Tibial nerve (tissue), 4 donors: ENCODE measurements around the gene FBLN1. TPM values are rescaled to one million over a fixed set of nuclear protein-coding genes. Genes with fewer than 3 reads are reported as not detected.

ENCODE experiments used
- DNase-seq, 2 donors: peaks; one replicate each; pipeline ENCODE4 v3.0.0-alpha.2; 2019; ENCODE audit warnings: low spot score in 2 of 2
- H3K27ac ChIP-seq, 4 donors: fragments of 200-600 bp; sonication (generic) in 3 of 4; one replicate each; pipeline ENCODE4 v1.5.1; 2017 to 2019; ENCODE audit warnings: mild to moderate bottlenecking in 1 of 4
- H3K27me3 ChIP-seq, 2 donors: fragments of 200-600 bp; sonication (generic) in 1 of 2; one replicate each; pipeline versions ENCODE4 v1.5.1 to v1.6.0; 2017 to 2019
- H3K36me3 ChIP-seq, 3 donors: fragments of 200-600 bp; sonication (generic); one replicate each; pipeline ENCODE4 v1.5.1; 2018 to 2019
- H3K4me1 ChIP-seq, 4 donors: fragments of 200-600 bp; sonication (generic) in 3 of 4; one replicate each; pipeline ENCODE4 v1.5.1; 2017 to 2019
- H3K4me3 ChIP-seq, 4 donors: fragments of 200-600 bp; sonication (generic) in 3 of 4; one replicate each; pipeline ENCODE4 v1.5.1; 2017 to 2019; ENCODE audit warnings: mild to moderate bottlenecking in 1 of 4, moderate library complexity in 1 of 4
- H3K9me3 ChIP-seq, 4 donors: fragments of 200-600 bp; sonication (generic) in 3 of 4; one replicate each; pipeline ENCODE4 v1.5.1; 2017 to 2019
- CTCF ChIP-seq, 5 experiments: fragments of 200-600 bp in 3 of 5; fragments of 450-650 bp in 2 of 5; sonication (generic) in 3 of 5; IDR thresholded peaks; one replicate each; pipeline ENCODE4 v1.5.1; 2016 to 2019; ENCODE audit warnings: antibody characterized with exemption in 5 of 5, mild to moderate bottlenecking in 3 of 5, moderate library complexity in 2 of 5
- EP300 ChIP-seq, 2 donors: sonication (generic); formaldehyde crosslinking; IDR thresholded peaks; one replicate each; pipeline ENCODE4 v1.6.1; 2017; ENCODE audit warnings: antibody characterized with exemption in 2 of 2, mild to moderate bottlenecking in 1 of 2
- POLR2A ChIP-seq, 2 donors: fragments of 450-650 bp; IDR thresholded peaks; one replicate each; pipeline ENCODE4 v1.6.1; 2017; ENCODE audit warnings: antibody characterized with exemption in 2 of 2, mild to moderate bottlenecking in 2 of 2, moderate library complexity in 2 of 2
- WGBS, 2 donors: methylation state at CpG; one replicate each; pipeline ENCODE4 v1.1.5; 2018; 5-methylcytosine and 5-hydroxymethylcytosine counted together
- total RNA-seq, 4 donors: library from RNA; depleted of rRNA; stranded (reverse); fragments of >200 nt; gene quantifications; one replicate each; pipeline ENCODE4 v1.1.0, GENCODE V29; 2016

FBLN1 gene
- total RNA-seq, 4 donors from 2014 or later, result 172 to 1,145 (median 351) TPM

- Histone ChIP-seq H3K4me1 (peaks cover 0 to 26% (median 0%) of the 10 kb centered on the region in 4 donors), H3K27me3 (no peaks in the 10 kb centered on the region), H3K36me3 (no peaks in the 10 kb centered on the region), H3K4me3 (no peak overlapping the region), H3K9me3 (peaks cover 0 to 16% (median 0%) of the 10 kb centered on the region in 4 donors), H3K27ac (no peak overlapping the region)
- 76 to 82% methylated on average over 3 of the region's 3 CpGs for WGBS, 2 donors
- no peak for DNase-seq
- TF ChIP-seq CTCF (IDR thresholded peaks at IDR 0.05) (no peak), EP300 (IDR thresholded peaks at IDR 0.05) (no peak), POLR2A (IDR thresholded peaks at IDR 0.05) (no peak)
These were observed 37.0 kb upstream of the FBLN1 start for GRCh38 chr22:45465633-45466032.

GRCh38 chr22:45468872-45469271 is 33.8 kb upstream of the FBLN1 start:
- peaks cover 0 to 37% (median 0%) of the 10 kb centered on the region in 4 donors for H3K4me1 ChIP-seq
- H3K36me3 ChIP-seq, result no peaks in the 10 kb centered on the region
- 54 to 59% methylated on average over 7 of the region's 7 CpGs for WGBS, 2 donors
- no peak overlapping the region for H3K4me3 ChIP-seq
- no peak for DNase-seq
- H3K9me3 ChIP-seq, result peaks cover 0 to 13% (median 0%) of the 10 kb centered on the region in 4 donors
- no peak for TF ChIP-seq CTCF (IDR thresholded peaks at IDR 0.05)
- TF ChIP-seq EP300 (IDR thresholded peaks at IDR 0.05), result no peak
- TF ChIP-seq POLR2A (IDR thresholded peaks at IDR 0.05), result no peak
- H3K27me3 ChIP-seq, result no peaks in the 10 kb centered on the region
- H3K27ac ChIP-seq, result peak overlapping the region in 2 of 4 donors; percentile 57 to 69

- Histone ChIP-seq H3K27ac (peak overlapping the region in 3 of 4 donors; percentile 7 to 69 (median 57)), H3K9me3 (peaks cover 0 to 13% (median 0%) of the 10 kb centered on the region in 4 donors), H3K4me3 (no peak overlapping the region), H3K4me1 (peaks cover 0 to 43% (median 0%) of the 10 kb centered on the region in 4 donors), H3K36me3 (no peaks in the 10 kb centered on the region), H3K27me3 (no peaks in the 10 kb centered on the region)
- TF ChIP-seq CTCF (IDR thresholded peaks at IDR 0.05) (no peak), EP300 (IDR thresholded peaks at IDR 0.05) (no peak), POLR2A (IDR thresholded peaks at IDR 0.05) (no peak)
- no peak for DNase-seq
- WGBS, 2 donors, result 42 to 43% methylated on average over 8 of the region's 8 CpGs
These were observed 33.2 kb upstream of the FBLN1 start for GRCh38 chr22:45469281-45470073.

GRCh38 chr22:45470871-45471270 is 31.8 kb upstream of the FBLN1 start:
- Histone ChIP-seq H3K9me3 (peaks cover 0 to 10% (median 0%) of the 10 kb centered on the region in 4 donors), H3K4me1 (peaks cover 0 to 53% (median 2%) of the 10 kb centered on the region in 4 donors), H3K27me3 (no peaks in the 10 kb centered on the region), H3K4me3 (no peak overlapping the region), H3K27ac (peak overlapping the region in 2 of 4 donors; percentile 62 to 68), H3K36me3 (no peaks in the 10 kb centered on the region)
- no peak for DNase-seq
- WGBS, 2 donors, result 71 to 74% methylated on average over 11 of the region's 11 CpGs
- TF ChIP-seq POLR2A (IDR thresholded peaks at IDR 0.05), result no peak
- no peak for TF ChIP-seq CTCF (IDR thresholded peaks at IDR 0.05)
- no peak for TF ChIP-seq EP300 (IDR thresholded peaks at IDR 0.05)

- TF ChIP-seq CTCF (IDR thresholded peaks at IDR 0.05), result no peak
- TF ChIP-seq POLR2A (IDR thresholded peaks at IDR 0.05), result no peak
- TF ChIP-seq EP300 (IDR thresholded peaks at IDR 0.05), result no peak
- Histone ChIP-seq H3K4me3 (no peak overlapping the region), H3K27ac (no peak overlapping the region), H3K36me3 (no peaks in the 10 kb centered on the region), H3K27me3 (no peaks in the 10 kb centered on the region), H3K4me1 (peaks cover 0 to 69% (median 9%) of the 10 kb centered on the region in 4 donors), H3K9me3 (no peaks in the 10 kb centered on the region)
- DNase-seq, result no peak
- WGBS, 2 donors, result 89 to 92% methylated on average over 3 of the region's 3 CpGs
These were observed 30.3 kb upstream of the FBLN1 start for GRCh38 chr22:45472426-45472825.
